Measurements from ENCODE around the gene POLL.

- TF ChIP-seq CTCF (conservative IDR thresholded peaks at IDR 0.05; ENCODE audit: low read depth, low read length) = no peak
- TF ChIP-seq EZH2 (IDR thresholded peaks at IDR 0.05; ENCODE audit: borderline replicate concordance, low read depth, low read length, poor library complexity, severe bottlenecking) = no peak
These were observed 26.8 kb downstream of the POLL start for GRCh38 chr10:101561068-101561915.
